GM21737 (cell line): ENCODE measurements around the gene STYXL1.
"Not testable (repeated sequence)": the region's sequence is repeated elsewhere in the genome, so short reads cannot be mapped to it uniquely, and the experiment has no call there.

Source experiments
- ATAC-seq: cut with Tn5 transposase; IDR thresholded peaks from one replicate; pipeline ENCODE4 v1.9.1; 2021; ENCODE audit warnings: mild to moderate bottlenecking, moderate library complexity; ENCODE audit not compliant: unreplicated experiment

Gene STYXL1

DNA sequence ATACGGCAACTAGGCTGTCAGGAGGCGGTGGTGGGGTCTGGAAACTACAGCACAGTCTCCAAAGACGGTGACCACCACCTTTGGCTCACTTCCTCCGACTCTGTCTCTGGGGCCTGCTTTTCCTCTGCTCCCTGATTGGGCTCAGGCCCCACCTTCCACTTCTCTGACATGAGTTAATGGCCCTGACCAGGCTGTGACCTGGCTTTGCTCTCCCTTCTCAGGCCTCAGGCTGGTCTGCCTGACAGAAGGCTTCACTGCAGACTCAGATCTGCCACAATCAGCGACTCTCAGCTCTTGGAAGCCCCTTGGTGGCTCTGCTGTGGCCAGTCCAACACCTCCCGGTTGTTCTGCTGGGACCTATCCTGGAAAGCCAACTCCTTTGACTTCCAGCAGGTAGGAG, 7.7 kb downstream of the STYXL1 start:
- ATAC-seq, result no peak

DNA sequence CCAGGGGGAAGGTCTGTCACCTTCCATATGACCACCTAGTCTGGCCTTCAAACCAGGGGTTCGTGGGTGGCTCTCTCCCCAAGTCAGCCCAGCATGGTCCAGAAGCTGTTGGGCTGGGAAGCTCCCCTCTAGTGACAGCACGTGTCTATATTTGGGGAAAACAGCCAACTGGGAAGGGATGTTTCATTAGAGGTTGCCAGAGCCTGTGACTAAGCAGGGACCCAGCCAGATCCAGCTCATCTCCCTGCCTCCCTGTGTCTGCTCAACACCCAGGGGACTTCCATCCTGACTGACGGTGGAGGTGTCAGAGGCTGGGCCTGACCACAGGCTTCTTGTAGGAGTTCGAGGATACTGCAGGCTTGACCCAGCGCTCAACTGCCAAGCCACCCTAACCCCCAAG, 10.5 kb downstream of the STYXL1 start:
- ATAC-seq, result no peak

DNA sequence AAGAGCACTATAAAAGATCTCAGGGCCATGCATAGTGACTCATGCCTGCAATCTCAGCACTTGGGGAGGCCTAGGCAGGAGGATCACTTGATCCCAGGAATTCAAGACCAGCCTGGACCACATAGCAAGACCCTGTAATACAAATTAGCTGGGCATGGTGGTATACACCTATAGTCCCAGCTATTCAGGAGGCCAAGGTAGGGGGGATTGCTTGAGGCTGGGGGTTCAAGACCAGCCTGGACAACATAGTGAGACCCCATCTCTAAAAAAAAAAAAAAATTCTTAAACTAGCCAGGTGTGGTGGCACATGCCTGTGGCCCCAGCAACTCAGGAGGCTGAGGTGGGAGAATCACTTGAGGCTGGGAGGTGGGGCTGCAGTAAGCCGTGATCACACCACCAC, 15.8 kb downstream of the STYXL1 start:
- no peak for ATAC-seq

DNA sequence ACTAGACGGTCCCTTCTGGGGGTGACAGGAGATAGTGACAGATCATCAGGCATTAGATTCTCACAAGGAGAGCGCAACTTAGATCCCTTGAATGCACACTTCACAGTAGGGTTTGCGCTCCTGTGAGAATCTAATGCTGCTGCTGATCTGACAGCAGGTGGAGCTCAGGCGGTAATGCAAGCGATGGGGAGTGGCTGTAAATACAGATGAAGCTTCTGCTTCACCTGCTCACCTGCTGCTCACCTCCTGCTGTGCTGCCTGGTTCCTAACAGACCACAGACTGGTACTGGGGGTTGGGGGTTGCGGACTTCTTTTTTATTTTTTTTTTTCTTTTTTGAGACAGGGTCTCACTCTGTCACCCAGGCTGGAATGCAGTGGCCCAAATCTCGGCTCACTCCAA, 18.1 kb downstream of the STYXL1 start:
- ATAC-seq, result not testable (repeated sequence)

DNA sequence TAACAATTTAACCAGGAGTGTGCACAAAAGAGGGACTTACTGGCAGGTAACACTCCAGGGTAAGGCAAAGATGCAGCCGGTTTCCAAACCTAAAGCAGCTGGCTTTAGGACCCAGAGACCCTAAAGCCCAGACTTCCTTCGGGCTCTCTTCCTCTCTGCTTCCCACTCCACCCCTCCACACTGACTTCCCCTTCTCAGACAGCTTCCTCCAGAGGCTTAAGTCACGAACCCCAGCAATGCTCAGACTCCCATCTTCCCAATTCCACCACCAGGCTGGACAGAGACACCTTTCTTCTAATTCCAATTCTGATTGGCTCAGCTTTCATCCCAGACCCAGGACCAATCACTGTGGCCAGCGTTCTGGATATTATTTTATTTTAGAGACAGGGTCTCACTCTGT, 24.8 kb downstream of the STYXL1 start:
- ATAC-seq, result no peak

DNA sequence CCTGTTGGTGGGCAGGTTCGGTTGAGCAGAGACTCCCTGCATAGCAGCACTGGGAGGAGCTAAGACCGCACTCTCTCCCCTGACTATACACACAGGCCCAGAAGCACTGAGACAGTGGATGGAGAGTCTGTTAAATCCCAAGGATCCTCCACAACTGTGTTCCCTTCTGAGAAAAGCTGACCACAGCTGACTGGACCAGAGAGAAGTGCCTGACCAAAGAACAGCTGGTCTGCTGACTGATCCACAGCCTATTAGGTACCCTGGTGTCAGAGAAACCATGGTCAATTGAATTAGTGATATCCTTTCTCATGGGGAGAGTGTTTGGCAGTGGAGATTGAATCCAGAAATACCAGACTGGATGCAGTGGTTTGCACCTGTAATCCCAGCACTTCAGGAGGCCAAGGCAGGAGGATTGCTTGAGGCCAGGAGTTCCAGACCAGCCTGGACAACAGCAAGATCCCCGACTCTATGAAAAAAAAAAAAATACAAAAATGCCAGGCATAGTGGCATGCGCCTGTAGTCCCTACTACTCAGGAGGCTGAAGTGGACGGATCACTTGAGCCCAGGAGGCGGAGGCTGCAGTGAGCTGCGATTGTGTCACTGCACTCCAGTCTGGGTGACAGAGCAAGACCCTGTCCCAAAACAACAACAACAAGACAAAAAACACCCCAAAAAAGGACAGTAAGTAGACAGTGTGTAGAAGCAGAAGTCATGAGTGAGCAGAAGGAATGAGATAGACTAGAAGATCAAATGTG, 25.6 kb downstream of the STYXL1 start:
- ATAC-seq, result no peak

DNA sequence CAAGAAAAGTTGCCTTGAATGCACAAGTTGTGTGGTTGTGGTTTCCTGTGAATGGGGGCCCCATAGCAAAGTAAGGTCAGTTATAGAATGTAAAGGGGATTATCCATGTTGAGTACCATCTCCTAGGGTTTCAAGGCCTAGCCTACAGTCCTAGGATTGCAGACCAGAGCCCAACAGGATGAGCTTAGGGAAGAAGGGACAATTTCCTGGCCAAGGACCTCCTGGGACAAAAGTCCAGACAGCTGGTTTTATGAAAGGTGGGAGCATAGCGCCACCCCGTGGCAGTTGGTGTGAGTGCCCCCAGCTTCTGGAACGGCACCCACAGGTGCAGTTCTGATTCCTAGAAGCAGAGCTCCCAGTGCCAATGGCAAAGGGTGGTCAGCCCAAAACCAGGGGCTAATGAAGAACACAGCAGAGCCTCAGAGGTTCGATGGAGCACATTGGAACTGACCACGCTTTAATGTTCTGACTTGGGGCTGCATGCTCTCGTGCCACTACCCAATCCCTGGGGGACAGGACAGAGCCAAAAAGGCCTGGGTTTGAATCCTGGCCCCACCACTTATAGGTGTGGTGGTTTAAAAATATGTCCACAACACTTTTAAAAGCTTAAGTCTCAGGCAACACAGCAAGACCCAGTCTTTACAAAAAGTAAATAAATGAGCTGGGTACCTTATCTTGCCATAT, 27.6 kb downstream of the STYXL1 start:
- no peak for ATAC-seq

DNA sequence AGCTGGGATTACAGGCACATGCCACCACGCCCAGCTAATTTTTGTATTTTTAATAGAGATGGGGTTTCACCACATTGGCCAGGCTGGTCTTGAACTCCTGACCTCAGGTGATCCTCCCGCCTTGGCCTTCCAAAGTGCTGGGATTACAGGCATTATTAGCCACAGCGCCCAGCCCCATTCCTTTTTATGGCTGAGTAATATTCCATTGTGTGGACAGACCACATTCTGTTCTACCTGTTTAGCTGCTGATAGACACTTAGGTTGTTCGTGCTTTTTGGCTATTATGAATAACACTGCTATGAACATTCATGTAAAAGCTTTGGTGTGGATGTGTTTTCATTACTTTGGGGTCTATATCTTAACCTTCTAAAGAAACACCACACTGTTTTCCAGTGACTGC, 29.3 kb downstream of the STYXL1 start:
- ATAC-seq, result not testable (repeated sequence)

DNA sequence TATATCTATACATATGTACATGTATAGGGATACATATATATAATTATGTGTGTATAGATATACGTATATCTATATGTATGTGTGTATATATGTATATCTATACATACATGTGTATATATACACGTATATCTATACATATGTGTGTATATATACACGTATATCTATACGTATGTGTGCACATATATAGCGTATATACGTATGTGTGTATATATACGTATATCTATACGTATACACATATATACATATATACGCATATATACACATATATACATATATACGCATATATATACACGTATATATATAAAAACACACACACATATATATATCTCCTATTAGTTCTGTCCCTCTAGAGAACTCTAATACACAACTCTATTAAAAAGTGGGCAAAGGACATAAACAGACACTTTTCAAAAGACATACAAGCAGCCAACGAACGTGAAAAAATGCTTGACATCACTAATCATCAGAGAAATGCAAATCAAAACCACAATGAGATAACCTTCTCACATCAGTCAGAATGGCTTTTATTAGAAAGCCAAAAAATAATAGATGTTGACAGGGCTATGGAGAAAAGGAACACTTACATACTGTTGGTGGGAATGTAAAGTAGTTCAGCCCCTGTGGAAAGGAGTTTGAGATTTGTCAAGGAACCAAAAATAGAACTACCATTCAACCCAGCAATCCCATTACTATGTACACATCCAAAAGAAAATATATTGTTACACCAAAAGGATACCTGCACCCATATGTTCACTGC, 31.4 kb downstream of the STYXL1 start:
- ATAC-seq, result no peak

DNA sequence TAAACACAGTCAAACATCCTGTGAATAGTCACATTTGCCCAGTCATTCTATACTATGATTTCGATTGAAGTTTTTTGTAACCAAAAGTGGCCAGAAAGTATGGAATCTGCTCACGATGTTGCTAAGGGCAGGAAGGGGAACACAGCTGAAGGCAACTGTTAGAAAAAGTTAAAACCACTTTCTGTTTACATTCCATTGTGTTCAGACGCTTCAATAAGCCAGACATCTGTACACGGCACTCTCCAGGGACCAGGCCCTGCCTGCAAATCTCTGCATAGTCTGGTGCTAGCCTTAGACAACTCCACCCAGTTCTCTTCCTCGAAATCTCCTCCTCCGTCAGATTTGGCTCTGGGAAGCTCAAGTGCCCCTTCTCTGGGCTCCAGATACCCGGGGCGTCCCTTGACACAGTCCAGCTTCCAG, 36.3 kb downstream of the STYXL1 start:
- ATAC-seq, result no peak

DNA sequence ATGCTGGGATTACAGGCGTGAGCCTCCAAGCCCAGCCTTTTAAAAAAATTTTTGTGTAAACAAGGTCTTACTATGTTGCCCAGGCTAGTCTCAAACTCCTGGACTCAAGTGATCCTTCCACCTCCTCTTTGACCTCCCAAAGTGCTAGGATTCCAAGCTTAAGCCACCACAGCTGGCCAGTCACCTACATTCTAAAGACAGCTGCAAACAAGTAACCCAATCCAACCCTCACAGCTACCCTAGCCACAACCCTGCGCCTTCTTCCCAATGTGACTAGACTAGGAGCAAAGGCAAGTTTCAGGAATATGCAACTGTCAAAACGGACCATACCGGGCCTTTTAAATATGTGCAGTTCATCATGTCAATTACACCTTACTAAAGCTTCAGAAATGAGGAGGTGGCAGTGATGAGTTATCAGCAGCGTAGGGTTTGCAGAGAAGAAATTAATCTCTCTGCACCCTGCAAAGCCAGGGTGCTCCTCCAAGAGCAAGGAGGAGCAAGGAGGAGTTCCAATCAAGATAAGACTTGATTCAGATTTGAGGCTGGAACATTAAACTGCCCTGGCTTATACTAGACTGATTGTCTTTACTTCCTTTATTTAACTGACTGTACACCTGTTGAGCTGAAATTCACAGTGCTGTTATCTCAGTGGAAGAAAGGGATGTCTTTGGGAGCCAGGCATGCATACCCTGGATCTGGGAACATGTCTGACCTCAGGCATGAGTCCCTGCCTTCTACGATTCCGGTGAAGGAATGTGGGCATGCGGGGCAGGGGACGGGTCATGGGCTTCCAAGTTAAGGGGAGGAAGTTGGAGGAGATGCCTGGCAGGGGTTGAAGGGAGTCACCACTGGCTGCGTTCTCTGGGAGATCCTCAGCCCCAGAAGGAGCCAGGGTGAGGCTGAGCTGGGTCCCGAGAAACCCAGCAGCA, 37.9 kb downstream of the STYXL1 start:
- ATAC-seq, result no peak

DNA sequence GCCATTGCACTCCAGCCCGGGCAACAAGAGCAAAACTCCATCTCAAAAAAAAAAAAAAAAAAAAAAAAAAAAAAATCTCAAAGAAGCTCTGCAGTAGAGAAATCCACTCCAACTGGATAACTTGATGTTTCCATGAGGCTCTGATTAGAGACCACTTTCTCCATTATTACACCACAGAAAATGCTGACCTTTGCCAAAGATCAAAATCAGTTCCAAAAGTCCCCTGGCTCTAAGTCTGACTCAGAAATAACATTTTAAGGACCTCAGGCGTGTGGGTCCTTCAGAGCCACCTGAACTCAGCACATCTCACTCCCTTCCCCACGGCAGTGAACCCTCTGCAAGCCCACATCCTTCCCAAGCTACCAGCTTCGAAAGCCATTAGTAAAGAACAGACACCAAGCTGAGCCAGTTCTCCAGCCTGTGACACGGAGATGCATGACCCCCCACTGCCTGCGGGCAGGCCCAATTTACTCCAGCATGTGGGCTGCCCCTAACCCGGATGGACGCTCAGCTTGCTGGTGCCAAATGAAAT, 39.6 kb downstream of the STYXL1 start:
- no peak for ATAC-seq

DNA sequence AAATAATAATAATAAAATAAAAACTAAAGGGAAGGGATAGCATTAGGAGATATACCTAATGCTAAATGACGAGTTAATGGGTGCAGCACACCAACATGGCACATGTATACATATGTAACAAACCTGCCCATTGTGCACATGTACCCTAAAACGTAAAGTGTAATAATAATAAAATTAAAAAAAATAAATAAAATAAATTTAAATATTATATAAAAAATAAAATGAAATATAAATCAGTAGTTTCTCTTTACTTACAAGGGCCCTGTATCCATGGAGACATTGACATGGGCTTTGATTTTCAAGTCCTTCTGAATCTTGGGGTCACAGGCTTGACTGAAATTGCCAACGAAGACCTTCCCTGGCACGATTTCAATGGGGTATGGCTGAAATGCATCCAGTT, 42.8 kb downstream of the STYXL1 start:
- ATAC-seq, result not testable (repeated sequence)

DNA sequence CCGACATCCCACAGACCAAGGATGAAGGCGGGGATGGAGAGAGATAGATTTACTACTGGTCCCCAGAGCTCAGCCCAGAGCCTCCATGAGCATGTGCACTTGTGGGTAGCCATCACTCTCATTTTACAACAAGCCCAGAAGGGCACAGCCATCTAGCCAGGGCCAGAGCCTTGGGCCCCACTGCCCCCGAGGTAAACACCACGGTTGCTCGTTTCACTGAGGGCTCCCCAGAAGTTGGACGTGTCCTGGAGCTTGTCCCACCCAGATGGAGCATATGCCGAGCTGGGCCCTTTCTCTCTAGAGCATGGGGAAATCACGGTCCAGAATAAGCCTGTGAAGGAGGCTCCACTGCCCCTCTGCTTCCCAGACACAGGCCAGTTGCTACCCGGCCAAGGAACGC, 44.4 kb downstream of the STYXL1 start:
- ATAC-seq, result no peak

DNA sequence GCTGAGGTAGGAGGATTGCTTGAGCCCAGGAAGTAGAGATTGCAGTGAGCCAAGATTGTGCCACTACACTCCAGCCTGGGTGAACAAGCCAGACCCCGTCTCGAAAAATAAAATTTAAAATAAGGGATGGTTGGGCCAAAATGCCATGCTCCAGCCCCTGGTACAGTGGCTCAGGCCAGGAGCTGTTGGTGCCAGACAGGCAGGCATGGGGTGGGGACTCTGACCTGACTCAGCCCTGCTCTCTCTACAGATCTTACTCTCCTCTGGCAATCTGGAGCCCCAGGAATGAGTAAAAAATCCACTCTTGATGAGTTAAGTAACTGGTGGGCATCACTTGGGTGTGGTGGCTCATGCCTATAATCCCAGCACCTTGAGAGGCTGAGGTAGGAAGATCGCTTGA, 45.0 kb downstream of the STYXL1 start:
- no peak for ATAC-seq

DNA sequence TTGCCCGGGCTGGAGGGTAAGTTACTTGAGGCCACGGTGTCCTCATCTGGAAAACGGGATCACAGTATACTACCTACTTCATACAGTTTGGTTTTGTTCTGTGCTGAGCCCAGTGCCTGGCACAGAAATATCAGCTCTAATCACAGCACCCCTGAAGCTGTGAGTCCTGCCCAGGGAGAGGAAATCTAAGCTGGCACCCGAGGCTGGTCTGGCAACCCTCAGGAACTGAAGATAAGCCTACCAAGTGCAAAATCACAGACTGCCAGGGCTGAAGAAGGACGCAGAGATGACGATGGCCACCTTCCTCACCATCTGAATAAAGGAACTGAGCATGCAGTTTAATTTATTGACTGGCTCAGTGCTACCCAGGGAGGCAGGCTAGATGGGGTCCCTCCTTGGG, 45.7 kb downstream of the STYXL1 start:
- no peak for ATAC-seq

DNA sequence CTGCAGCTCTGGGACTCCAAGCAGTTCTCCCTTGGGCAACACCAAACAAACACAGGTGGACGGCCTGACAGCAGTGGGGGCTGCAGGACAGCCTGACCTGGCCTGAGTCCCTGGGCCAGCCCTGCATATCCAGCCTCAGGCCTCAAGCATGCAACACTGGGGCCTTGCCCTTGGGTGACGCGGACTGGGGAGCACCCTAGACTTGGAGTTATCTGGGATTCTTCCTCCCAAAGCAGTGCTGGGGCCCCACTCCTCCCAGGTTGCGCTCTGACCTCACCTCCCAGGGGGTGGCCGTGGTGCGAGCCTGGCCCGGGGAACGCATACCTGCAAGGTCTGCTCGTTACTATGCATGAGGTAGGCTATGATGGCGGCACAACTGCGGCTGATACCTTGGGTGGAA, 47.2 kb downstream of the STYXL1 start:
- ATAC-seq, result no peak

DNA sequence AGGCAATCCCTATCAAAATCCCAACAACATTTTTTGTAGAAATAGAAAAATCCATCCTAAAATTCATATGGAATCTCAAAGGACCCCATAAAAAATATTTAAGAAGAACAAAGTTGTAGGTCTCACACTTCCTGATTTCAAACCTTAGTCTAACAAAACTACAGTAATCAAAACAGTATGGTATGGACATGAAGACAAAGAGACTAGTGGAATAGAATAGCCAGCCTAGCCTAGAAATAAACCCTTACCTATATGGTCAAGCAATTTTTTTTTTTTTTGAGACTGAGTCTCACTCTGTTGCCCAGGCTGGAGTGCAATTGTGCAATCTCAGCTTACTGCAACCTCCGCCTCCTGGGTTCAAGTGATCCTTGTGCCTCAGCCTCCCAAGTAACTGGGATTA, 49.8 kb downstream of the STYXL1 start:
- no peak for ATAC-seq

DNA sequence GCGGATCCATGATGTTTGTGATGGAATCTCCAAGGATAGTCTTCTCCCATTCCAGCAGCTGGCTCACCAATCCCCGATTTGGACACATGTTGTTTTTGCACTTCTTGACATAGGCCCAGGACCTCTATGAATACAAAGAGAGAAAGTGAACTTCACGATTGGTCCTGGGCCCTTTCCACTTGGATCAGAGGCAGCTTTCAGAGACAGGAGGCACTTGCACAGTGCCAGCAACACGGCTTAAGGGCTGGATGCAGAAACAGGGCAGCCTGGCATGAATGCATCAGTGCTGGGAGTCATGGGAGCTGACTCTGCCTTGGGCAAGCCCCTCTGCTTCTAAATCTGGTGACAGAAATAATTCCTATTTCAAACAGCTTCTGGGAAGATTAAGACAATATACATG, 51.3 kb downstream of the STYXL1 start:
- ATAC-seq, result no peak

DNA sequence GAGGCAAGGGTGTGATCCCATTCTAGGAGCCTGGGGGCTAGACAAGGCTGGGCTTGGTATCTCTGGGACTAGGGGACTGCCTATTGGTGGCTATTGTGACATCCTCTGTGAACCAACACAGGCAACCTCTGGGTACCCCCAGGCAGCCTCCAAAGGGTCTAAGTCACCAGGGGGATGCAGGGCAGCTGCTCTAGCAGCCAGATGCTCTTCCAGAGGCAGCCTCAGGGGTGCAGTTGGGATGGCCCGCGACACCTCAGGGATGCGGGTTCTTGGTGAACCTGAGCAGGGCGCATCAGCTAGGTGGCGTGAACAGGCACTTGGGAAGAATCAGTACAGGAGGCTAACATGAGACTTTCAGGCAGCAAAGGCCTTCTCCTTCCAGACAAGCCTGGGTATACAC, 51.8 kb downstream of the STYXL1 start:
- ATAC-seq, result no peak

DNA sequence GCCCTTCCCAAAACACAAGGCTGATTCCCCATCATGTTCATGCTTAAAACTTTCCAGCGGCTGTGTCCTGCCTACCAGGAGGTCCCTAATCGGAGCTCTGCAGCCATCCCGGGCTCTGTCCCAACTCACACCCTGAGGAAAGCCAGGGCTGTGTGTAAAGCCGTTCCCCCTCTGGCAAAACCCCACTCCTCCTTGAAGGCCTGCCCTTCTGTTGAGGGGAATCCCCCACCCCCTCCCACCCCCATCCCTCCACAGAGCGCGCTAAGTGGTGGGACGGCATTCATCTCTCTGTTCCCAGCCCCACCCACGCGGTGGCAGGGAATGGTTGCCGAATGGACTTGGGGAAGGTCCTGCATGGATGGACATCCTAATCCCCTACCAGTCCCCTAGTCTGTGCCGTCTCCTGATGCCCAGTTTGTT, 52.7 kb downstream of the STYXL1 start:
- no peak for ATAC-seq
